GM12891 (cell line): ENCODE results near the gene C12orf60.

Experiments
- PAX5 ChIP-seq: IDR thresholded peaks from 2 replicates; pipeline ENCODE4 v1.6.1; 2011; ENCODE audit warnings: low read length, moderate library complexity, mild to moderate bottlenecking; ENCODE audit not compliant: insufficient read depth, severe bottlenecking
- POLR2A ChIP-seq: IDR thresholded peaks from 2 replicates; pipeline ENCODE4 v1.6.1; 2011; ENCODE audit warnings: low read depth, low read length, control low read depth
- POLR2AphosphoS5 ChIP-seq: IDR thresholded peaks from 2 replicates; pipeline ENCODE4 v1.6.1; 2011; ENCODE audit warnings: low read depth, low read length, control low read depth
- POU2F2 ChIP-seq: IDR thresholded peaks from 2 replicates; pipeline ENCODE4 v1.6.1; 2011; ENCODE audit warnings: low read depth, mild to moderate bottlenecking, control low read depth, low read length, moderate library complexity
- SPI1 ChIP-seq: IDR thresholded peaks from 2 replicates; pipeline ENCODE4 v1.6.1; 2011; ENCODE audit warnings: low read depth, low read length, control low read depth
- TAF1 ChIP-seq: IDR thresholded peaks from 2 replicates; pipeline ENCODE4 v1.6.1; 2011; ENCODE audit warnings: low read depth, low read length, control low read depth

- TF ChIP-seq POLR2AphosphoS5 (no peak), POLR2A (no peak), TAF1 (no peak), SPI1 (no peak), PAX5 (no peak), POU2F2 (no peak)
Observed at GRCh38 chr12:14814014-14814413, 10.5 kb downstream of the C12orf60 start, which contains the start of gene SMCO3.
